Measurements from ENCODE around the gene PTPRD. TPM values are rescaled to one million over a fixed set of nuclear protein-coding genes. Genes with fewer than 3 reads are reported as not detected.

PTPRD gene
- total and polyA plus RNA-seq, 2 of the 4 experiments (the other 2 are of a cell fraction), result 0.07 to 0.18 TPM

GRCh38 chr9:10148796-10149195 is 464.0 kb downstream of the PTPRD start:
- in situ Hi-C loops (cut with MboI; ENCODE audit: low sequenced_read_pairs), result no loop called here
- H2AK5ac ChIP-seq (ENCODE audit: low read depth, low read length), result no peak overlapping the region
- H3K27ac ChIP-seq (ENCODE audit: insufficient read depth, low read length), result no peak overlapping the region
- H3K18ac ChIP-seq (ENCODE audit: low read depth, low read length), result no peak overlapping the region
- no peak for DNase-seq
- H3K4ac ChIP-seq (ENCODE audit: low read depth, low read length), result no peak overlapping the region
- H4K8ac ChIP-seq (ENCODE audit: low read depth in 2 of 2, low read length in 2 of 2), result no peak overlapping the region
- no peak for ATAC-seq (ENCODE audit: low read depth)
- no peak overlapping the region for H3K9ac ChIP-seq (ENCODE audit: low read depth, low read length)
- no peak overlapping the region for H2BK20ac ChIP-seq (ENCODE audit: low read depth, low read length)
- no peak overlapping the region for H3K23ac ChIP-seq (ENCODE audit: low read depth, low read length)
- no peaks in the 10 kb centered on the region for H3K9me1 ChIP-seq (ENCODE audit: insufficient read depth, low read length)
- POLR2A ChIA-PET (ENCODE audit: unreplicated experiment), result no interaction called here
- H2BK120ac ChIP-seq (ENCODE audit: low read depth, low read length), result no peak overlapping the region
- TF ChIP-seq MXI1 (IDR thresholded peaks at IDR 0.05; ENCODE audit: borderline replicate concordance, low read depth, low read length) (no peak), USF2 (IDR thresholded peaks at IDR 0.05; ENCODE audit: low read depth, low read length) (no peak), MAFK (IDR thresholded peaks at IDR 0.05; ENCODE audit: low read depth, low read length) (no peak)
- no peak overlapping the region for H4K5ac ChIP-seq (ENCODE audit: low read depth, low read length)
- H3K56ac ChIP-seq (ENCODE audit: extremely low read depth, insufficient read depth, low read length), result no peak overlapping the region
- no peaks in the 10 kb centered on the region for H3K4me1 ChIP-seq (ENCODE audit: control insufficient read depth, insufficient read depth, low read length)
- intact Hi-C loops (cut with micrococcal nuclease), result no loop called here
- H2AK9ac ChIP-seq (replicated peaks; ENCODE audit: low read depth, low read length, poor library complexity), result no peak overlapping the region
- H2BK5ac ChIP-seq (ENCODE audit: low read depth, low read length, poor library complexity, severe bottlenecking), result no peak overlapping the region
- H3K14ac ChIP-seq (replicated peaks; ENCODE audit: low read depth, low read length), result no peak overlapping the region
- no peak overlapping the region for H3K4me3 ChIP-seq (ENCODE audit: insufficient read depth, low read depth, low read length)
- no peak overlapping the region for H2BK15ac ChIP-seq (ENCODE audit: low read depth, low read length)
- CTCF ChIA-PET, result interaction anchor here (0.9 kb wide), 1 partner anchor 16 kb away, joined by 3 read pairs; no protein-coding TSS in a partner anchor
- no peaks in the 10 kb centered on the region for H3K79me1 ChIP-seq (ENCODE audit: low read depth in 1 of 2, low read length in 2 of 2)
- BruUV-seq (replicated peaks), result no TSS peak
- H3K36me3 ChIP-seq (ENCODE audit: control insufficient read depth, insufficient read depth, low read length), result no peaks in the 10 kb centered on the region
- H4K20me1 ChIP-seq (ENCODE audit: insufficient read depth, low read length), result no peaks in the 10 kb centered on the region
- dilution Hi-C loops (cut with HindIII; ENCODE audit: low sequenced_read_pairs, unreplicated experiment), result no loop called here
- H3K27me3 ChIP-seq (ENCODE audit: control insufficient read depth, insufficient read depth, low read length), result no peaks in the 10 kb centered on the region
- no peak overlapping the region for H4K91ac ChIP-seq (ENCODE audit: insufficient read depth, low read depth, low read length)
- no peak overlapping the region for H3K4me2 ChIP-seq (ENCODE audit: low read depth, low read length)
- no peak overlapping the region for H2AFZ ChIP-seq (replicated peaks; ENCODE audit: low read length, poor library complexity)
- no peaks in the 10 kb centered on the region; the same call in 1 of the 2 replicates for H3K9me3 ChIP-seq (ENCODE audit: control insufficient read depth, insufficient read depth, low read length)
